Esophagus muscularis mucosa (tissue), 3 donors: ENCODE results near the gene ANXA5.

Experiments
- EP300 ChIP-seq: sonication (generic); formaldehyde crosslinking; IDR thresholded peaks from one replicate; pipeline ENCODE4 v1.6.1; 2017; ENCODE audit warnings: antibody characterized with exemption
- TF ChIP-seq, protein P1 (sequence below), 3 experiments: fragments of 200-600 bp in 2 of 3; fragments of 450-650 bp in 1 of 3; sonication (generic) in 2 of 3; IDR thresholded peaks; one replicate each; pipeline ENCODE4 v1.5.1; 2017 to 2019; ENCODE audit warnings: antibody characterized with exemption in 3 of 3, mild to moderate bottlenecking in 2 of 3, moderate library complexity in 1 of 3

DNA sequence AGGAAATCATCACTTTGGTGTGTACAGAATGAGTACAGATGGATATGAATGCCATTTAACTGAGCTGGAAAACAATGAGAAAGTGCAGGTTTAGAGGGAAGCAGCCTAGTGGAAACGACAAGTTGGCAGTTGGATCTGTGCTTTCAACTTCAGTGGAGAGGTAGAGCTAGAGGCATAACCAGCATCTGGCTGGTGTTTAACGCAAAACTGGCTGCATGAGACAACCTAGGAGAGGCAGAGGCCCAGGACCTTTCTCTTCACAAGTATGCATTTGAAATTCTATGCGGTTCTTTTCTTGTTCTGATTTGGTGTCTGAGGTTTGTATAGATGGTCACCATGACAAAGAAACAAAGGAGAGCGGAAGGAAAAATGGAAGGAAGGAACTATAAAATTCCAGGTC is 63.1 kb downstream of the ANXA5 start:
- no peak for TF ChIP-seq EP300
- TF ChIP-seq, protein P1, sequence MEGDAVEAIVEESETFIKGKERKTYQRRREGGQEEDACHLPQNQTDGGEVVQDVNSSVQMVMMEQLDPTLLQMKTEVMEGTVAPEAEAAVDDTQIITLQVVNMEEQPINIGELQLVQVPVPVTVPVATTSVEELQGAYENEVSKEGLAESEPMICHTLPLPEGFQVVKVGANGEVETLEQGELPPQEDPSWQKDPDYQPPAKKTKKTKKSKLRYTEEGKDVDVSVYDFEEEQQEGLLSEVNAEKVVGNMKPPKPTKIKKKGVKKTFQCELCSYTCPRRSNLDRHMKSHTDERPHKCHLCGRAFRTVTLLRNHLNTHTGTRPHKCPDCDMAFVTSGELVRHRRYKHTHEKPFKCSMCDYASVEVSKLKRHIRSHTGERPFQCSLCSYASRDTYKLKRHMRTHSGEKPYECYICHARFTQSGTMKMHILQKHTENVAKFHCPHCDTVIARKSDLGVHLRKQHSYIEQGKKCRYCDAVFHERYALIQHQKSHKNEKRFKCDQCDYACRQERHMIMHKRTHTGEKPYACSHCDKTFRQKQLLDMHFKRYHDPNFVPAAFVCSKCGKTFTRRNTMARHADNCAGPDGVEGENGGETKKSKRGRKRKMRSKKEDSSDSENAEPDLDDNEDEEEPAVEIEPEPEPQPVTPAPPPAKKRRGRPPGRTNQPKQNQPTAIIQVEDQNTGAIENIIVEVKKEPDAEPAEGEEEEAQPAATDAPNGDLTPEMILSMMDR (IDR thresholded peaks at IDR 0.05): no peak
